GM18519 (cell line): ENCODE measurements around the gene BCL6B.
"Not testable (repeated sequence)": the region's sequence is repeated elsewhere in the genome, so short reads cannot be mapped to it uniquely, and the experiment has no call there.

Source experiments
- ATAC-seq: cut with Tn5 transposase; IDR thresholded peaks from one replicate; pipeline ENCODE4 v1.9.1; 2021; ENCODE audit warnings: mild to moderate bottlenecking, moderate library complexity; ENCODE audit not compliant: unreplicated experiment, low FRiP score

BCL6B gene, protein sequence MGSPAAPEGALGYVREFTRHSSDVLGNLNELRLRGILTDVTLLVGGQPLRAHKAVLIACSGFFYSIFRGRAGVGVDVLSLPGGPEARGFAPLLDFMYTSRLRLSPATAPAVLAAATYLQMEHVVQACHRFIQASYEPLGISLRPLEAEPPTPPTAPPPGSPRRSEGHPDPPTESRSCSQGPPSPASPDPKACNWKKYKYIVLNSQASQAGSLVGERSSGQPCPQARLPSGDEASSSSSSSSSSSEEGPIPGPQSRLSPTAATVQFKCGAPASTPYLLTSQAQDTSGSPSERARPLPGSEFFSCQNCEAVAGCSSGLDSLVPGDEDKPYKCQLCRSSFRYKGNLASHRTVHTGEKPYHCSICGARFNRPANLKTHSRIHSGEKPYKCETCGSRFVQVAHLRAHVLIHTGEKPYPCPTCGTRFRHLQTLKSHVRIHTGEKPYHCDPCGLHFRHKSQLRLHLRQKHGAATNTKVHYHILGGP

DNA sequence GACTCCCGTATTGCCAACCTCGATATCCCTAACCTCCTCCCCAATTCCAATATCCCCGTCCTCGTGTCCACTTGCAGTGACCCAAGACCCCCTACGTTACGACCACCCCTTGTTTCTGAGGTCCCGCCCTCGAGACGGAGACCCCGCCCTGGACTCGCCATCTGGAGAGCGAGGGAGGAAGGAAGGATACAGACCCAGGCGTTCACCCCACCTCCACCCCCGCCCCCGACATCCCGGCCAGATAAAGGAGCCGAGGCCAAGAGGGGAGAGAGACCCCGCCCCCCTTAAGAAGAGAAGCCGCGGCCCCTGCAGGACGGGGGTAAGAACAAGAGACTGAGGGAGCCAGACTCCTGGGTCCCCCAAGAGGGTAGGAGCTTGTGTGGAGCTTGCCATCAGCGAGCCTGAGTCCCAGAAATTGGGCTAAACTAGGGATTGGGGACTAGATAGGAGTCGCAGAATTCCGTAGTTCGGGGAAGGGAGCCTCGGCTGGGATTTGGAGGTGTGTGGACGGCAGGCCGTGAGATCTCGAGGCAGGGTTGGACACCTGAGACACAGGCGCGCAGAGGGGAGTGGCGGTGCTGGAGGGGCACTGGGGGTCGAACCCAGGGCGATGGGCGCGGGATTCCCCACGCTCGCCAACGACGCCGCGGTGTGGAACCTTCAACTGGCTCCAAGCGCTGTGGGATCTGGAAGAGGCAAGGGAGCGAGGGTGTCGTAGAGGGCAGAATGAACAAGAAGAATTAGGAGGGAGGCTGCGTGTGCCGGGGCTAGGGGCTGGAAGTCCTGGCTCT, at the start of gene BCL6B:
Gene BCL6B (plus strand): TSS at position 270 of the 791 bp plus-strand sequence. CDS start 622 bp downstream, outside the sequence.
- no peak for ATAC-seq

DNA sequence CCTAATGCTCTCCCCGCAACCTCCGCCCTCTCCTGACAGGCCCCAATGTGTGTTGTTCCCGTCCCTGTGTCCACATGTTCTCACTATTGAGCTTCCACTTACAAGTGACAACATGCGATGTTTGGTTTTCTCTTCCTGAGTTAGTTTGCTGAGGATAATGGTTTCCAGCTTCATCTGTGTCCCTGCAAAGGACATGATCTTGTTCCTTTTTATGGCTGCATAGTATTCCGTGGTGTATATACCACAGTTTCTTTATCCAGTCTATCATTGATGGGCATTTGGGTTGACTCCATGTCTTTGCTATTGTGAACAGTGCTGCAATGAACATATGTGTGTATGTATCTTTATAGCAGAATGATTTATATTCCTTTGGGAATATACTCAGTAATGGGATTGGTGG, 43.4 kb upstream of the BCL6B start:
- ATAC-seq: not testable (repeated sequence)

DNA sequence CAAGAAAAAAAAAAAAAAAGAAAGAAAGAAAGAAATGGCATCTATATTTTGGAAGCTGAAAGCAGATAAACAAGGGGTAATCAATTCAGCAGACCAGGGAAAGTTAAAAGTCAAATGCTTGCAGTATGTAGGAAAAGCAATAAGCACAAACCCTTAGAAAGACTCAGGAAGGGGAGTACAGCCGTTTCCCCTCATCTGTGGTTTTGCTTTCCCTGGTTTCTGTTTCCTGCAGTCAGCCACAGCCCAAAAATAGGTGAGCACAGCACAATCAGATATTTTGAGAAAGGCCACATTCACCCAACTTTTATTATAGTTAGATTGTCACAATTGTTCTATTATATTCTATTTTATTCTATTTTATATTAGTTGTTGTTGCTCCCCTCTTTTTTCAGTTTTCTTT, 41.4 kb upstream of the BCL6B start:
- ATAC-seq: no peak

DNA sequence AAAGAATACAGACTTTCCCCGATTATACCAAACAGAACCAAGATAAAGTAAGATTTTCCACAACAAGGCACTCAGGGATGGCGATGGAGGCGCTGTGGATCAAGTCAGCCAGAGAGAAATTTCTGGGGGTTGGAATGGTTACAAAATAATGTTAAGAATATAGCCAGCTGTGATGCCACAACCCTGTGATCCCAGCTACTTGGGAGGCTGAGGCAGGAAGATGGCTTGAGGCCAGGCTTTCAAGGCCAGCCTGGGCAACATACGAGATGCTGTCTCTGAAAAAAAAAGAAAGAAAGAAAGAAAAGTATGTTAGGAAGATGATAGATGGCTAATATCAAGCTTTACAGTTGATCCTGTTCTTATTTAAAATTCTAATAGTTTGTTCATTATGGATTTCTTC, 37.6 kb upstream of the BCL6B start:
- no peak for ATAC-seq

DNA sequence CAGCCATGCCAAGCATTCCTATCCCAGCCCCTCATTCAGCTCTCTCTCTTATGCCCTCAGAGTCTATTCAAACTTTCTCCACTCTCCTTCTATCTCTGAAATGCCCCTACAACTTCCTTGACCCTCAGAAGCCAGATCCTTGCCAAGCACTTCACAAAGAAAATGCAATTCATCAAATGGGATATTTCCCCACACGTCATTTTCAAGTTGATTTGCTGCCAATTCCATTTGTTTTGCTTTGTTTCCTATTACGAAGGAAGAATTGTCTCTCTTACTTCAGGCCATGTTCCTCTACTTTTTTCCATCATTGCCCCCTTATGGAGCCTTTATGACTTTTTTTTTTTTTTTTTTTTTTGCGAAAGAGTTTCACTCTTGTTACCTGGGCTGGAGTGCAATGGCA, 36.2 kb upstream of the BCL6B start:
- ATAC-seq: no peak

DNA sequence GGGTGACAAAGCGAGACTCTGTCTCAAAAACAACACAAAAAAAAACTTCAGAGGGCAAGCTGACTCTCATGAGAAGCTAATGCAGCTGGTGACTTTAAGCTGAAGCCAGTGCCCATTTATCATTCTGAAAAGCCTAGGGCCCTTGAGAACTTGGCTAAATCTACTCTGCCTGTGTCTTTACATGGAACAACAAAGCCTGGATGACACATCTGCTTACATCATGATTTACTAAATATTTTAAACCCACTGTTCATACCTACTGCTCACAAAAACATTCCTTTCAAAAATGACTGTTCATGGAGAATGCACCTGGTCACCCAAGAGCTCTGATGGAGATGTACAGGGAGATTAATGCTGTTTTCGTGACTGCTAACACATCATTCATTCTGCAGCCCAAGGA, 33.1 kb upstream of the BCL6B start:
- no peak for ATAC-seq

DNA sequence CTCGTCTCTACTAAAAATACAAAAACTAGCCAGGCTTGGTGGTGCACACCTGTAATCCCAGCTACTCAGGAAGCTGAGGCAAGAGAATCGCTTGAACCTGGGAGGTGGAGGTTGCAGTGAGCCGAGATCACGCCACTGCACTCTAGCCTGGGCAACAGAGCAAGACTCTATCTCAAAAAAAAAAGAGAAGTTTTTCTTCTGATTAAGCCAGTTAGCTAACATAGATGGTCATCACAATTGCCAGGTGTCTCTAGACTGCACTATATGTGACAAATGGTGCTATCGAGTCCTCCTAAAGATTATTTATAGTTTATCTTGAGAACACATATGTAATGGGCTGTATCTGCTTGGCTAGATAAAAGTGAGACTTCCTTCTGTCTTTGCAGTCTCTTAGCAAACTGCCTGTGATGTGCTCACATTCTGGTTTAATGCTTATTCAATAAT, 29.2 kb upstream of the BCL6B start:
- ATAC-seq: not testable (repeated sequence)

DNA sequence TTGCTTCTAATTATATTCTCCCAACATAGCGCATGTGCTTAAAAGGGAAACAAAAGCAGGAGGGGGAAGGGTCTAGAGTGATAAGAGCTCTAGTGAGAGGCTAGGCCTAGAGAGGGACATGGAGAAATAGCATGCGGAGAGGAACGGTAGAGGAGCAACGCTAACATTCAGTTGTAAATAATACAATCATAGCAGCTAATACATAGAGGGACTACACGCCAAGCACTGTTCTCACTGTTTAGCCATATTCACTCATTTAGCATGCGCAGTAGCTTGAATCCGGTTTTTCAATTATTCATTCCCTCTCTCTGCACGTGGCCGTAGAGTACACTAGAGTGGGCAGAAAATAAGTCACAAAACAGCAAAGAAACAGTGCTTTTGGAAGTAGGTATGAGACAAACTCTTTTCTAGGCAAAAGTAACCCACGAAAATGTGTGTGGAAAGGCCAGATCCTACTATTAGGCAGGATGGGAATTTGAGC, 28.7 kb upstream of the BCL6B start:
- no peak for ATAC-seq

DNA sequence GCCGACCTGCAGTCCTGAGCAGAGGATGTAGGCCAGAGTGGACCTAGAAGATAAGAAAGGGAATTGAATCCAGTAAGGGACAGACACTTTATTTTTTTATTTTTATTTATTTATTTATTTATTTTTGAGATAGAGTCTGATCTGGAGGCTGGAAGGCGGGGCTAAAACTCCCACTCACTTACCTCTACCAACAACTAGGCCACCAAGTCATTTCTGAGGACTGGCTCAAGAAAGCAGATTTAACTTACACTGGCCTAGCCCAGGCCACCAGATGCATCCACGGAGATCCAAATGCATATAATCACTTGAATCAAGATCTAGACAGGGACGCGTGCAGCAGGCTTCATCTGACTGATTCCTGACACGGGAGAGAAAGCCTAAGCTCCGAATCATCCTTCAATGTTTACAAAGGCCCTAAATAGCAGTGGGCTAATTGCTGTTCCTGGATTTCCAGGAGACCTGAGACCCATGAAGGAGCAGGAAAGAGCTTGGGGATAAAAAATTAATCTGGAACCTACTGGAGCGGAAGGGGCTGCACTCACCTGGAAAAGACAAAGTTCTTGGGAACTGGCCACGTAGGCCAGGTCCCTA, 28.1 kb upstream of the BCL6B start:
- no peak for ATAC-seq

DNA sequence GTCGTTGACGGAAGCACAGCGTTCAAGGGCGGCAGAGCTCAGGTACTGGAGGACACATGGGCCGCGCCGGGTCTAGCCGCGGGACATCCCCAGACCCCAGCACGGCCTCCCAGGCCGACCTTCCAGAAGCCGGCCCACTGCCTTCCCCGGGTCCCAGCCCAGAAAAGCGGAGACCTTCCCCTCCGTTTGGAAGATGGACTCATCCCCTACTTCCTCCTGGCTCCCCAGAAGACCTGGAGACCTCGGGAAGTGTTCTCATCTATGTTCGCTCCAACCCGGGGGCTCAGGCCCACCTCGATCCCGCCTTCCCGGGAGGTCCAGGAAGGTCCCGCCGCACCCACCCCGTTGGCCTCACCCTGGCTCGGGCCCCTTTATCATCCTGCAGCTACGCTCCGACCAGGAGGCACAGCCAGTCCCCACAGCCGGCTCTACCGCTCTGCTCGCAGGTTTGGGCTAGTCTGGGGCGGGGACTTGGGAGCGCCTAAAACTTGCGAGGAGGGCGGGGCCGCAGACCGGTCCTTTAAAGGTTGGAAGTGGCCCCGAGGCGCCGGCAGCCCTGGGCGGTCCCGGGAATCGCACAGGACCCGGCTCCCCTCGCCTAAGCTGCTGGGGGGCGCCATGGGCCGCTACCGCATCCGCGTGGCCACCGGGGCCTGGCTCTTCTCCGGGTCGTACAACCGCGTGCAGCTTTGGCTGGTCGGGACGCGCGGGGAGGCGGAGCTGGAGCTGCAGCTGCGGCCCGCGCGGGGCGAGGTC, 27.2 kb upstream of the BCL6B start, which contains the start of gene ALOX12:
Gene ALOX12 (plus strand): TSS at position 550 of the 756 bp plus-strand sequence. CDS start 69 bp downstream, at position 619.
- ATAC-seq: no peak

DNA sequence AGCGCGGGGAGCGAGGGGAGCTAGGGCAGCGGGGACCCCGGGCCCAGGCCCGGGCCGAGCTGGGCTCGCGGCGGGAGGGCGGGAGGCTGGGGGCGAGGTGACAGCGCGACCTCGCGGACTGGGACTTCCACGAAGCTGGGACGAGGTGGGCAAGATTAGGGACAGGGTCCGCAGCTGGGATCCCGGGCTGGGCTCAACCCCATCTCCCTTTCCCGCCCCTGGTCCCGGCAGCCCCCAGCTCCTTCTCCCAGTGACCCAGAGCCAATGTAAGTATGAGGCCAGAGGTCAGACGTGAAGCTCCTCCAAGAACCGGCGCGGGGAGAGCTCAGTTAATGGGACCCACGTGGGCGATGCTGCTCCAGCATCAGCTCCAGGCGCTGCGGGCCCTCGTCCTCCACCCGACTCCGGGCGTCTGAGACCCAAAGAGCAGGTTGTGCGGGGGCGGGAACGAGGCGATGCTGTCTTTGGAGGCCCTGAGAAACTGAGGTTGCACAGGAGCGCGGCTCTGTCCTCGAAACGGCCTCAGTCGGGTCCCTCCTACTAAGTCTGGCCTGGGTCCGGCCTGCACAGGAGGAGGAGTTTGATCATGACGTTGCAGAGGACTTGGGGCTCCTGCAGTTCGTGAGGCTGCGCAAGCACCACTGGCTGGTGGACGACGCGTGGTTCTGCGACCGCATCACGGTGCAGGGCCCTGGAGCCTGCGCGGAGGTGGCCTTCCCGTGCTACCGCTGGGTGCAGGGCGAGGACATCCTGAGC, 26.4 kb upstream of the BCL6B start:
- ATAC-seq: no peak

DNA sequence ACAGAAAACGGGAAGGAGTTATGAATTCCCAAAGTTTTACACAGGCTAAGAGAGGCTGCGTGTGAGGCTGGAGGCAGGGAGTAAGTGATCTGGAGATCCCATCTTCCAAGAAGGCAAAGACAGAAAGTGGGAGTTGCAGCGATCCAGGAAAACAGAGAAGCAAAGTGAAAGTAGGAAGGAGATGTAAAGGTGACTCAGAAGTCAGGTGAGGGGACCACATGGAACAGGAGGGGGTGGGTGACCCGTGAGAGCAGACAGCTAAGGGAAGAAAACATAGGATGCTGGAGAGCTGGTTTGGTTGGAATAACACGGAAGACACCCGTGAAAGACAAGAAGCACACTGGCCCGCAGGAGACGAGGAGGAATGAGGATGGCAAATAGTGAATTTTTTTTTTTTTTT, 25.7 kb upstream of the BCL6B start:
- ATAC-seq: no peak

DNA sequence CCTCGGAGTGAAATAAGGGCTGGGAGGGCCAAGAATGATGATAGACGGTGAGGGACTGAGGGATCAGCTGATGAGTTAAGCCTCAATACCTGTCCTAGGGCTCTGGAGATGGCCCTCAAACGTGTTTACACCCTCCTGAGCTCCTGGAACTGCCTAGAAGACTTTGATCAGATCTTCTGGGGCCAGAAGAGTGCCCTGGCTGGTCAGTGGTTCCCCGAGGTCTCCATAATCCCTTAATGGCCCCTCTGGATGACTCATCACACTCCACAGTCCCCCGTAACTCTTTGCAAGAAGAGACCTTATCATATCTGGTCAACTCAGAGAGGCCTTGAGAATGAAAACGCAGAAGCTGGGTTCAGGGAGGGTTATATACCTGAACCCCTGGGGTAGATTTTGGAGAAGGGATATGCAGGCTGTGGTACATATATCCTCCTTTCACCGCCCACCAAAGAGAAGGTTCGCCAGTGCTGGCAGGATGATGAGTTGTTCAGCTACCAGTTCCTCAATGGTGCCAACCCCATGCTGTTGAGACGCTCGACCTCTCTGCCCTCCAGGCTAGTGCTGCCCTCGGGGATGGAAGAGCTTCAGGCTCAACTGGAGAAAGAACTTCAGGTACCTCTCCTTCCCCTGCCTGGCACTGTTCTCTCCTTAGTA, 23.9 kb upstream of the BCL6B start:
- no peak for ATAC-seq

DNA sequence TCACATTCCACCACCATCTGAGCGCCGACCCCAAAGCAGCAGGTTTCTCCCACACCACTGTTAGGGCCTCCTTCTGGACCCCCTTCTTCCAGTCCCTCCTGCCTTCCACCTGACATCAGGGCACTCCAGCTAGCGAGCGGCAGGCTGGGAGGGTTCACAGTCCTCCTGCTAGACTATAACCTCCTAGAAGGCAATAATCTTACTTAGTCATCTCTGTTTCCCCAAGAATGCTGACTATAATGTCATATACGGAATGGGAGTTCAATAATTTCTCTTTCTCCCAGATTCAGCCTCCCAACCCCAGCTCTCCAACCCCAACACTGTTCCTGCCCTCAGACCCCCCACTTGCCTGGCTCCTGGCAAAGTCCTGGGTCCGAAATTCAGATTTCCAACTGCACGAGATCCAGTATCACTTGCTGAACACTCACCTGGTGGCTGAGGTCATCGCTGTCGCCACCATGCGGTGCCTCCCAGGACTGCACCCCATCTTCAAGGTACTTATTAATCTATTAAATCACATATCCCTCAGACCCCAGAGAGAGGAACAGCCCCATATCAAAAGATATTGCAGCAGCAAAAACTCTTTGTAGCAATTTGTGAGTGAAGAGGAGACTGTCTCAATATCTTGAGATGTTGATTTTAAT, 21.4 kb upstream of the BCL6B start:
- no peak for ATAC-seq

DNA sequence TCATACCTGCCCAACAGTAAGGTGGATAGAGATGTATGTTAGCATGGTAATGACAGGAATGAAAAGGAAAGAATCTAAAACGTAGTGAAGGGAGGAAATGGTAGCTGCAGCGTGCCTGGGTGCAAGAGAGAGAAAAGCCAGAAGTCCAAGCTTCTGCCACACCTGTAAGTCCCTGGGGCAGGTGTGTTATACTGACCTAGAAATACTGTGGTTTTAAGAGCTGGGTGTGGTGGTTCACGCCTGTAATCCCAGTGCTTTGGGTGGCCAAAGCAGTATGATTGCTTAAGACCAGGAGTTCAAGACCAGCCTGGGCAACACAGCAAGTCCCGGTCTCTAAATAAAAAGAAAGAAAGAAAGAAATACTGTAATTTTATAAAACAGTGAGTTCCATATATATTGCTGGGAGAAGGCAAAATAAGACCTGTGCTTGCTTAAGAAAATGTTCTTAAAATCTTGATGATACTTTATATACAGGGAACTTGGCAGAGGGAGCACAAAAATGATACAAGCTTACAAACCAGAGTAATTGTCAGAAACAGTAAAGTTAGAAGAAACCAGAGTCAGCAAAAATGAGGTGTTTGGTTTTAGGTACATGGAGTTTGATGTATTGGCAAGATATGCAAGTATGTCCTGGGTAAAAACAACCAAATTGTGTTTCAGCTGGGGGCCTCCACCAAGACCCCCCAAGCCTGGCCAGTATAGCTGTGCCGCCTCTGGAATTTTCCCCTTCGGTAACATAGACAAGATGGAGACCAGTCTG, 20.4 kb upstream of the BCL6B start:
- no peak for ATAC-seq

DNA sequence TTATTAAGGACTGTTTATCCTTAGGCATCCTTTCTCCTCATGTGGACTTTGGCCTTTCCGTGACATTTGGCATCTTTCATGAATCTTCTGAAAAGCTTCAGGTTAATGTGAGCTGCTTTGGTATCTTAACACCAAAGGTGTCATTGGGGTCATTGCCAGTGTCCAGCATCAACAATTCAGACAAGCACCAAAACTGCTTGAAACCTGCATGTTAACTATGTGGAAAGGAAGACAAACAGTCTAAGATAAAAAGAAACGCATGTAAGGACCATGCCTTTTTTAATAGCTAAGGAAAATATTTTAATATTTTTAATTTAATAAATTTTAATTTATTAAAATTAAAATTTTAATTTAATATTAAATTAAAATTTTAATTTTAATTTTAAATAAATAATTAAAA, 19.1 kb upstream of the BCL6B start:
- ATAC-seq: no peak

DNA sequence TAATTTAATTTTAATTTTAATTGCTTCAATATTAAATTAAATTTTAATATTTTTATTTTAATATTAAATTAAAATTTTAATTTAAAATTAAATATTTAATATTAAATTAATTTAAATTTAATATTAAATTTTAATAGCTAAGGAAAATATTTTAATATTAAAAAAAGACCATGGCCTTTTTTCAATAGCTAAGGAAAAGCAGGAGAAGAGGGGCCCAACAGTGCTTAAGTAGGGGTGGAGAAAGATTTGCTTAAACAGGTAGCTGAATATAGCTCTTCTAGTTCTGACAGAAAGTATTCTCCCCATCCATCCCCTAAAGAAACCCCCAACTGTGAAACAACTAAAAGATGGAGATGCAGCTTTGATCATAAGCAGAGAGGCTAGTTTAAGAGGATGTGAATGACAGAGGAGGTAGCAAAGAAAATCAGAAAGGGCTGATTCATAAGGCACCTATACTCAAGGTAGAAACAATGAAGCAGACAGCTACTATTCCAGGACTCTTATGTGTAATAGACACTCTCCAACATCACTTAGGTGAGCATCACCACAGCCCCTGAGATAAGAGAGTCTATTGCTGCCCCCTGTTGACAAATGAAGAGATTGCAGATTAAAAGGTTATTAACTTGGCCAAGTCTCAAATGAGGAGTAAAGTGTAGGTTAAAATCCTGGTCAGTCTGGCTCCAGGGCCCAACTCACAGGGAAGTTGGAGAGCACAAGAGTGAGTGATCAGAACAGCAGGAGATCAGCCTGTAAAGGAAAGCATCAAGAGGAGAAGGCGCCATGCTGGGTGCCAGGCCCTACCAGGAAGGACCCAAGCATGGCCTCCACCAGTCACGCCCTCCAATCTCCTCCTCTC, 18.2 kb upstream of the BCL6B start:
- no peak for ATAC-seq
